ENCODE data around the gene KIF18A.

The KIF18A gene

DNA sequence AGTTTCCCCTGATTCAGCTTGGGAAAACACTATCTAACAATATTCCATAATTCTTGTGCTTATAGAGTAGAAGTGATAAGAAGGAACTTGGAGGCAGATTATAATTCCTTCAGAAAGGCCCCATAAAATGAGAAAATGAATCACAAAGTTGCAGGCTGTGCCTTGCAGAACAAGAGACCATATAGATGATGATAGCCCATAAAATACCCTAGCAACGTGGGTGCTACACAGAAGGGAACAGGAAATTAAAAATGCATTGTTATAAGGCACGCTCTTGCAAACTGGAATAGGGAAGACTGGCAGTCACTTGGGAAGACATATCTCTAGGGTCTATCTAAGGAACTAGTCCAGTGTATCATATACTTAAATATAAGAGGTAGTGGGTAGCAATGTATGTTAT lies 67.6 kb downstream of the KIF18A start:
- H3K23ac ChIP-seq (ENCODE audit: low read depth, low read length, poor library complexity) = no peak overlapping the region
- no peak overlapping the region for H3K27ac ChIP-seq (replicated peaks; ENCODE audit: low read length)
- H3K18ac ChIP-seq (ENCODE audit: low read length) = no peak overlapping the region
- no peak overlapping the region for H3K4me2 ChIP-seq (ENCODE audit: insufficient read depth, low read length, poor library complexity, severe bottlenecking)
- WGBS, 2 donors (ENCODE audit: extremely low coverage in 2 of 2, insufficient read length in 2 of 2, insufficient replicate concordance in 1 of 2) = no CpG with 5 or more reads among the region's 2 CpGs
- no peak overlapping the region for H3K9ac ChIP-seq (ENCODE audit: low read depth, low read length, poor library complexity)
- no peak overlapping the region for H2AK5ac ChIP-seq (ENCODE audit: low read depth, low read length)
- no peak overlapping the region for H2BK15ac ChIP-seq (ENCODE audit: low read length)
- no peak overlapping the region for H3K4me3 ChIP-seq (ENCODE audit: low read length in 2 of 2)
- DNase-seq (ENCODE audit: low spot score) = no peak
- H3K14ac ChIP-seq (ENCODE audit: low read length) = no peak overlapping the region
- H2BK5ac ChIP-seq (ENCODE audit: low read length) = no peak overlapping the region
- H3K36me3 ChIP-seq (replicated peaks in 1 of 2; ENCODE audit: control insufficient read depth in 2 of 2, insufficient read depth in 2 of 2, low read length in 2 of 2) = peaks cover 0 to 60% of the 10 kb centered on the region in 2 donors
- no peak overlapping the region for H2BK12ac ChIP-seq (ENCODE audit: low read length)
- H4K8ac ChIP-seq (ENCODE audit: low read depth, low read length) = no peak overlapping the region
- H3K27me3 ChIP-seq (ENCODE audit: control insufficient read depth in 3 of 3, insufficient read depth in 3 of 3, low read depth in 1 of 3, low read length in 3 of 3) = no peaks in the 10 kb centered on the region
- no peak overlapping the region for H4K91ac ChIP-seq (ENCODE audit: low read depth, low read length, poor library complexity)
- H3K79me1 ChIP-seq (ENCODE audit: low read depth, low read length) = no peaks in the 10 kb centered on the region
- no peak overlapping the region for H2BK120ac ChIP-seq (ENCODE audit: low read depth, low read length)
- H3K9me3 ChIP-seq (replicated peaks in 1 of 2; ENCODE audit: control insufficient read depth in 2 of 2, insufficient read depth in 1 of 2, low read depth in 1 of 2, low read length in 2 of 2) = no peaks in the 10 kb centered on the region
- no peak overlapping the region for H3K4ac ChIP-seq (ENCODE audit: low read length)
- H2AFZ ChIP-seq (ENCODE audit: low read length) = no peak overlapping the region
- no peaks in the 10 kb centered on the region for H3K4me1 ChIP-seq (ENCODE audit: control insufficient read depth in 2 of 2, insufficient read depth in 1 of 2, low read depth in 1 of 2, low read length in 2 of 2)

DNA sequence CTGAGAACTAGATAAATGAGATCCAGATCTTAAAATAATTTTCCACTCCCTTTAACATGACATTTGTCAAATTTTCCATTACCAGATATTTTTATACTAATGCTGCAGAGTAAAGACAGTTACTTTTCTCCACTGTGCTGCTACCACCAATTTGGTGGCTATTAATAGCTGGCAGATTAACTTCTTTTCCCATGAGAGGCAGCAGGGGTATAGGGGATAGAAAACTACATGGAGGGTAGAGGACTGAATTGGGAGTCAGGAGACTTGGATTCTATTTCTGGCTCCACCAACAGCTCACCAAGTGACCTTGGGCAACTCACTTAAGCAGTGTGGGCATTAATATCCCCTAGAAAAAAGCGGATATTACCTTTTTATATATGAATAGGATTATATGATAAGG lies 69.2 kb downstream of the KIF18A start:
- no peak overlapping the region for H2AFZ ChIP-seq (ENCODE audit: low read length)
- no peak overlapping the region for H2BK12ac ChIP-seq (ENCODE audit: low read length)
- H2BK15ac ChIP-seq (ENCODE audit: low read length) = no peak overlapping the region
- no peaks in the 10 kb centered on the region for H3K4me1 ChIP-seq (ENCODE audit: control insufficient read depth in 2 of 2, insufficient read depth in 1 of 2, low read depth in 1 of 2, low read length in 2 of 2)
- peaks cover 4 to 65% of the 10 kb centered on the region in 2 donors for H3K36me3 ChIP-seq (replicated peaks in 1 of 2; ENCODE audit: control insufficient read depth in 2 of 2, insufficient read depth in 2 of 2, low read length in 2 of 2)
- no peak overlapping the region for H3K18ac ChIP-seq (ENCODE audit: low read length)
- H3K9ac ChIP-seq (ENCODE audit: low read depth, low read length, poor library complexity) = no peak overlapping the region
- H2AK5ac ChIP-seq (ENCODE audit: low read depth, low read length) = no peak overlapping the region
- H4K8ac ChIP-seq (ENCODE audit: low read depth, low read length) = no peak overlapping the region
- H2BK5ac ChIP-seq (ENCODE audit: low read length) = no peak overlapping the region
- no peak overlapping the region for H3K4me3 ChIP-seq (ENCODE audit: low read length in 2 of 2)
- H3K9me3 ChIP-seq (replicated peaks in 1 of 2; ENCODE audit: control insufficient read depth in 2 of 2, insufficient read depth in 1 of 2, low read depth in 1 of 2, low read length in 2 of 2) = no peaks in the 10 kb centered on the region
- no peaks in the 10 kb centered on the region for H3K27me3 ChIP-seq (ENCODE audit: control insufficient read depth in 3 of 3, insufficient read depth in 3 of 3, low read depth in 1 of 3, low read length in 3 of 3)
- no peak for DNase-seq (ENCODE audit: low spot score)
- H3K23ac ChIP-seq (ENCODE audit: low read depth, low read length, poor library complexity) = no peak overlapping the region
- no peak overlapping the region for H3K27ac ChIP-seq (replicated peaks; ENCODE audit: low read length)
- no peaks in the 10 kb centered on the region for H3K79me1 ChIP-seq (ENCODE audit: low read depth, low read length)
- H4K91ac ChIP-seq (ENCODE audit: low read depth, low read length, poor library complexity) = no peak overlapping the region
- no peak overlapping the region for H2BK120ac ChIP-seq (ENCODE audit: low read depth, low read length)
- no peak overlapping the region for H3K14ac ChIP-seq (ENCODE audit: low read length)
- no peak overlapping the region for H3K4me2 ChIP-seq (ENCODE audit: insufficient read depth, low read length, poor library complexity, severe bottlenecking)
- no peak overlapping the region for H3K4ac ChIP-seq (ENCODE audit: low read length)
- no CpG with 5 or more reads among the region's 1 CpG for WGBS, 2 donors (ENCODE audit: extremely low coverage in 2 of 2, insufficient read length in 2 of 2, insufficient replicate concordance in 1 of 2)

DNA sequence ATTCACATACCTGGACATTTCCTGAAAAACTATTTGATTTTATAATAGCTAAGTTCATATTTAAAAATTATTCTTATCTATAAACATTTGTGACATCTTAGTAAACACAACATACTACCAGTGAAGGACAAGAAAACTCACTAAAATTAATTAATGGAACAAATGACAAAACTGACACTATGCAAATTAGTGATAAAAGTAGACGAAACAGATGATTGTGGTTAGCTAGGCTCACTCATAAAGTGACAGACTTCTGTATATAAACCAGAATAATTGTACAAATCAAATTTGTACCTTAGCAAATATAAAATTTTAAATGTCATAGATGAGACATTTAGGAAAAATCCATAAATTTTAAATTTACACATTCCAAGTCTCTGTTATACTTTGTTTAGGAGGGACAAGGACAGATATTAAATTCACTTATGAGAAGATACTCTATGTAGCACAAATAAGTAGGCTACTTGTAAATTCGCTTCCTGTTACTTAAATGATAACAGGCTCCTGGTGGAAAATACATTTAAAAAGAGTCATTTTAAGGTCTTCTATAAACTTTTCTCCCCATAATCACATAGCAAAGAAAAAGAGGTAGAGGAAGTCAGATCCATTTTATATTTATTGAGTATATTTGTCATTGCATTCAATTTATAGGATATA lies 81.2 kb downstream of the KIF18A start:
- peaks cover 2 to 29% of the 10 kb centered on the region in 2 donors for H3K36me3 ChIP-seq (replicated peaks in 1 of 2; ENCODE audit: control insufficient read depth in 2 of 2, insufficient read depth in 2 of 2, low read length in 2 of 2)
- no peak overlapping the region for H2AK5ac ChIP-seq (ENCODE audit: low read depth, low read length)
- no CpG with 5 or more reads among the region's 2 CpGs for WGBS, 2 donors (ENCODE audit: extremely low coverage in 2 of 2, insufficient read length in 2 of 2, insufficient replicate concordance in 1 of 2)
- H3K18ac ChIP-seq (ENCODE audit: low read length) = no peak overlapping the region
- H3K4me2 ChIP-seq (ENCODE audit: insufficient read depth, low read length, poor library complexity, severe bottlenecking) = no peak overlapping the region
- no peaks in the 10 kb centered on the region for H3K79me1 ChIP-seq (ENCODE audit: low read depth, low read length)
- no peak overlapping the region for H3K4ac ChIP-seq (ENCODE audit: low read length)
- no peaks in the 10 kb centered on the region for H3K9me3 ChIP-seq (replicated peaks in 1 of 2; ENCODE audit: control insufficient read depth in 2 of 2, insufficient read depth in 1 of 2, low read depth in 1 of 2, low read length in 2 of 2)
- H3K14ac ChIP-seq (ENCODE audit: low read length) = no peak overlapping the region
- no peak overlapping the region for H2BK120ac ChIP-seq (ENCODE audit: low read depth, low read length)
- H3K4me1 ChIP-seq (ENCODE audit: control insufficient read depth in 2 of 2, insufficient read depth in 1 of 2, low read depth in 1 of 2, low read length in 2 of 2) = no peaks in the 10 kb centered on the region
- H2BK12ac ChIP-seq (ENCODE audit: low read length) = no peak overlapping the region
- no peak overlapping the region for H3K27ac ChIP-seq (replicated peaks; ENCODE audit: low read length)
- no peak overlapping the region for H4K91ac ChIP-seq (ENCODE audit: low read depth, low read length, poor library complexity)
- no peaks in the 10 kb centered on the region for H3K27me3 ChIP-seq (ENCODE audit: control insufficient read depth in 3 of 3, insufficient read depth in 3 of 3, low read depth in 1 of 3, low read length in 3 of 3)
- DNase-seq (ENCODE audit: low spot score) = no peak
- no peak overlapping the region for H3K23ac ChIP-seq (ENCODE audit: low read depth, low read length, poor library complexity)
- H2BK15ac ChIP-seq (ENCODE audit: low read length) = no peak overlapping the region
- no peak overlapping the region for H3K4me3 ChIP-seq (ENCODE audit: low read length in 2 of 2)
- no peak overlapping the region for H3K9ac ChIP-seq (ENCODE audit: low read depth, low read length, poor library complexity)
- no peak overlapping the region for H2AFZ ChIP-seq (ENCODE audit: low read length)
- H4K8ac ChIP-seq (ENCODE audit: low read depth, low read length) = no peak overlapping the region
- no peak overlapping the region for H2BK5ac ChIP-seq (ENCODE audit: low read length)

DNA sequence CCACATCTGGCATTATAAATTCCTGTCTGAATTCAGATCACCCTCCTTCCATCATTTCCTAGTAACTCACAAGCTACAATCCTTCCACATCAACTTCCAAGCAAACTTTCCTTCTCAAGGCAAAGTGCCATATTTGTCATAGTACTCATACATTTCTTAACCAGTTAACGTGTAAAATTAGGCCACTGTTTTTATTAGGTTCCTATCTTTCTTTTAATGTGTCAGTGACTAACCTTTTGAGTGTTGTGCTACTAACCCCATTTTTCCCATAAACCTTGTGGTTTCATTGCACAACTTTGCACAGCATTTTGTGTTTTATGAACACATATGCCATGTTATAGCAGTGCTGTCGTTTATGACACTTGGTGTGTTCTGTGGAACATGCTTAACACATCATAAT lies 90.1 kb downstream of the KIF18A start:
- Histone ChIP-seq H2BK5ac (ENCODE audit: low read length) (no peak overlapping the region), H2AFZ (ENCODE audit: low read length) (no peak overlapping the region), H3K14ac (ENCODE audit: low read length) (no peak overlapping the region), H3K9ac (ENCODE audit: low read depth, low read length, poor library complexity) (no peak overlapping the region), H2AK5ac (ENCODE audit: low read depth, low read length) (no peak overlapping the region), H3K9me3 (replicated peaks in 1 of 2; ENCODE audit: control insufficient read depth in 2 of 2, insufficient read depth in 1 of 2, low read depth in 1 of 2, low read length in 2 of 2) (no peaks in the 10 kb centered on the region), H4K8ac (ENCODE audit: low read depth, low read length) (no peak overlapping the region), H2BK12ac (ENCODE audit: low read length) (no peak overlapping the region), H2BK15ac (ENCODE audit: low read length) (no peak overlapping the region), H4K91ac (ENCODE audit: low read depth, low read length, poor library complexity) (no peak overlapping the region), H3K79me1 (ENCODE audit: low read depth, low read length) (no peaks in the 10 kb centered on the region), H3K4me3 (ENCODE audit: low read length in 2 of 2) (no peak overlapping the region), H3K4me1 (ENCODE audit: control insufficient read depth in 2 of 2, insufficient read depth in 1 of 2, low read depth in 1 of 2, low read length in 2 of 2) (no peaks in the 10 kb centered on the region), H3K4ac (ENCODE audit: low read length) (no peak overlapping the region), H3K27ac (replicated peaks; ENCODE audit: low read length) (no peak overlapping the region), H2BK120ac (ENCODE audit: low read depth, low read length) (no peak overlapping the region), H3K36me3 (replicated peaks in 1 of 2; ENCODE audit: control insufficient read depth in 2 of 2, insufficient read depth in 2 of 2, low read length in 2 of 2) (peaks cover 0 to 38% of the 10 kb centered on the region in 2 donors), H3K23ac (ENCODE audit: low read depth, low read length, poor library complexity) (no peak overlapping the region), H3K4me2 (ENCODE audit: insufficient read depth, low read length, poor library complexity, severe bottlenecking) (no peak overlapping the region), H3K27me3 (ENCODE audit: control insufficient read depth in 3 of 3, insufficient read depth in 3 of 3, low read depth in 1 of 3, low read length in 3 of 3) (no peaks in the 10 kb centered on the region), H3K18ac (ENCODE audit: low read length) (no peak overlapping the region)
- WGBS, 2 donors (ENCODE audit: extremely low coverage in 2 of 2, insufficient read length in 2 of 2, insufficient replicate concordance in 1 of 2) = no CpG with 5 or more reads among the region's 2 CpGs
- DNase-seq (ENCODE audit: low spot score) = no peak

All from neuronal stem cell (in vitro differentiated cells).